Activated naive CD8-positive, alpha-beta T cell treated with anti-CD3 and anti-CD28 coated beads, Interleukin-2, amount 10 ng/mL, durations not matched to agents 7 days and 5 days (primary cell): ENCODE data around the gene ATAD3B. TPM values are rescaled to one million over a fixed set of nuclear protein-coding genes. Genes with fewer than 3 reads are reported as not detected.
"Not testable (repeated sequence)": the region's sequence is repeated elsewhere in the genome, so short reads cannot be mapped to it uniquely, and the experiment has no call there.

Experiments
- ATAC-seq: fragments of 150-1000 bp; cut with Tn5 transposase; one replicate; pipeline ENCODE4 v1.10.0; 2021; ENCODE audit warnings: low read depth, moderate library complexity
- POLR2A ChIA-PET: fragments of 350-600 bp; sonication (Branson Sonifier 250); formaldehyde crosslinking; loops from one replicate; lab custom pipeline; 2021; ENCODE audit warnings: antibody characterized with exemption; lab: Charles Lee
- DNase-seq: peaks from one replicate; pipeline ENCODE4 v3.0.0; 2021
- H3K27ac Mint-ChIP-seq: one replicate; pipeline ENCODE4 v1.8.0; 2022; ENCODE audit warnings: mild to moderate bottlenecking, mixed read lengths
- H3K27me3 Mint-ChIP-seq: one replicate; pipeline ENCODE4 v1.8.0; 2022; ENCODE audit warnings: mild to moderate bottlenecking, moderate library complexity, mixed read lengths
- H3K36me3 Mint-ChIP-seq: one replicate; pipeline ENCODE4 v1.8.0; 2021; ENCODE audit warnings: mild to moderate bottlenecking, mixed read lengths
- H3K4me1 Mint-ChIP-seq: one replicate; pipeline ENCODE4 v1.8.0; 2021; ENCODE audit warnings: mixed read lengths
- H3K4me3 Mint-ChIP-seq: one replicate; pipeline ENCODE4 v1.8.0; 2022; ENCODE audit warnings: mild to moderate bottlenecking, moderate library complexity, mixed read lengths
- H3K9me3 Mint-ChIP-seq: one replicate; pipeline ENCODE4 v1.8.0; 2021; ENCODE audit warnings: mixed read lengths
- total RNA-seq, 2 experiments: library from RNA; stranded (reverse); gene quantifications; one replicate each; pipeline ENCODE4 v1.2.3, GENCODE V29; 2021

The ATAD3B gene
- total RNA-seq, 2 experiments from 2014 or later: 35.2 to 37.9 TPM

DNA sequence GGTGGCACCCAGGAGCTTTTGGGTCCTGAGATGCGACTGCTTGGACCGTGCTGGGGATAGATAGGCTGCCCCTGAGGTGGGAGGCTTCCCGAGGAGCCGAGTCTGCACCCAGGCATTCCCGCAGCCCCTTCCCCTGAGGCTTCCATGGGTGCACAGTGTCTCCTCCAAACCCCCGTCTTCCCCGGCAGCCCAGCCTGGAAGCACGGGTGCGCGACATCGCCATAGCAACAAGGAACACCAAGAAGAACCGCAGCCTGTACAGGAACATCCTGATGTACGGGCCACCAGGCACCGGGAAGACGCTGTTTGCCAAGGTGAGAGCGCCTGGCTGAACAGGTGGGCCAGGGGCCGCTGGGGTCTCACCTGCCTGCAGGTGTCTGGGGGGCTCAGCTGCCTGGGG, 52.1 kb downstream of the ATAD3B start:
- ATAC-seq, POLR2A ChIA-PET, DNase-seq, H3K9me3 Mint-ChIP-seq, H3K27me3 Mint-ChIP-seq, H3K27ac Mint-ChIP-seq, H3K4me1 Mint-ChIP-seq, H3K4me3 Mint-ChIP-seq, H3K36me3 Mint-ChIP-seq: not testable (repeated sequence)

DNA sequence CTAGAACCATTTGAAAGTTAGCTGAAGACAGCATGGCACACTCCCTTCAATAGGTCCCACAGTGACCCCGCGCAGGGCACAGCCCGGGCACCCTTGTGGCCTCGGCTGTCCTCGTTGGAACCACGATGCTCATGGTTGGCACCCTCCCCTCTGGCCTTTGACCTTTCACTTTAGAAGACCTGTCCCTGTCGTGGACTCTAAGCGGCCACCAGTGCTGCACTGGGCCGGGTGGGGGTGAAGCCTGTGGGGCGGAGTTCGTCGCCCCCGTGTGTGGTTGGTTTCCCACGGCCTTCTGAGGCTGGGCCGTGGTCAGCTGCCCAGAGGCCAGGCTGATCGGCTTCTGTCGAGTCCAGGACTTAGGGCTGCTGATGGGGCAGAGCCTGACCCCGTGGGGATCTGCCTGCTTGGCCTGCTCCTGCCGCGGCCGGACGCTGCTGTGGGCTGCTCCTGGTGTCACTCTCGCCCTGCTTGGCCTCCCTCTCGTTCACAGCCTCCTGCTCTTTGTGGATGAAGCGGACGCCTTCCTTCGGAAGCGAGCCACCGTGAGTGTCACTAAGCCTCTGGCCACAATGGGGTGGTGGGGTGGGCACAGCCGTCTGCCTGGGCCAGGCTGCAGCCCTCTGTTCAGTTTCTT, 53.3 kb downstream of the ATAD3B start:
- DNase-seq, H3K27ac Mint-ChIP-seq, H3K4me1 Mint-ChIP-seq, H3K9me3 Mint-ChIP-seq, H3K36me3 Mint-ChIP-seq, ATAC-seq, H3K27me3 Mint-ChIP-seq, H3K4me3 Mint-ChIP-seq, POLR2A ChIA-PET: not testable (repeated sequence)

DNA sequence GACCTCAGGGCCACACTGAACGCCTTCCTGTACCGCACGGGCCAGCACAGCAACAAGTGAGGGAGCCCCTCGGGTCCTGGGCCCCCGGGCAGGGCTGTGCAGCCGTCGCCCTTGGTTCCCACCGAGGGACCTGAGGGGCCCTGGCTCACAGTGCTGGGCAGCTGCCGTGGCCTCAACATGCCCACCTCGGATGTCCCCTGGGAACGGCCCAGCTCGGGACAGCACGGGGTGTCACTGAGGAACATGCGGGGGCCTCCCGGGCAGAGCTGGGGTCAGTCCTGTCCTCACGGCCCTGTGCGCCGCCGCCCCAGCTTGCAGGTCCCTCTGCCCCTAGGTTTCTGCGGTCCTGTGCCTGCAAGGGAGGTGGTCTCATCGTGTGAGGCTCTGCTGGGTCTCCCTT, 54.9 kb downstream of the ATAD3B start:
- ATAC-seq, H3K4me3 Mint-ChIP-seq, H3K4me1 Mint-ChIP-seq, H3K27ac Mint-ChIP-seq, H3K9me3 Mint-ChIP-seq, POLR2A ChIA-PET, DNase-seq, H3K27me3 Mint-ChIP-seq: not testable (repeated sequence)
- H3K36me3 Mint-ChIP-seq: peaks cover 12% of the 10 kb centered on the region

DNA sequence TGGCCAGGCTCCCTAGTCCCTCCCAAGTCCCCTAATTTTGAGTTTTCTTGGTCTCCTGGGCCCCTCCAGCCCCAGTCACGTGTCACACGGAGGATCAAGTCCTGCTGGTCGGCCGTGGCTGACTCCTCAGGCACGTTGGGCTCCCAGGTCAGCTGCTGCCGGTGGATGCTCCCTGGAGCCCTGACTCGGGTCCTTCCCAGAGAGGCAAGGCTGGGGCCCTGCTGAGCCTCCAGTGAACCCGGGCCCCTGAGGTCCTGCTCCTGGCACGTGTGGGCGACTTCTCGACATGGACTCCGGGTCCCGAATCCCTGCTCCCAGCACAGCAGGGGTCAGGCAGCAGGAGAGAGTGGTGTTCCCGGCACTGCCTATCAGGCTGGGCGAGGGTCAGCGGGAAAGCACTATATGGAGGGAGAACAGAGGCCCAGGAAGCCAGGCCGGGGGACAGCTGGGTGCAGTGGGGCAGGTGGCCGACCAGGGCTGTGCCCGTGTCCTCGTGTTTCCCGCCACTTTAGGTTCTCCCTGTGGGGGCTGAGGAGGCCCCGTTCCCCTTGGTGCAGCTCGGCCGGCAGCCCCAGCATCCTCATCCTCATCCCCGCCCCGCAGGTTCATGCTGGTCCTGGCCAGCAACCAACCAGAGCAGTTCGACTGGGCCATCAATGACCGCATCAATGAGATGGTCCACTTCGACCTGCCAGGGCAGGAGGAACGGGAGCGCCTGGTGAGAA, 55.7 kb downstream of the ATAD3B start:
- H3K4me1 Mint-ChIP-seq: no peaks in the 10 kb centered on the region
- peaks cover 16% of the 10 kb centered on the region for H3K36me3 Mint-ChIP-seq
- POLR2A ChIA-PET: no interaction called here
- ATAC-seq (no peak), DNase-seq (no peak)
- peaks cover 4% of the 10 kb centered on the region for H3K9me3 Mint-ChIP-seq
- no peak overlapping the region for H3K27ac Mint-ChIP-seq
- no peaks in the 10 kb centered on the region for H3K27me3 Mint-ChIP-seq
- H3K4me3 Mint-ChIP-seq: no peak overlapping the region

DNA sequence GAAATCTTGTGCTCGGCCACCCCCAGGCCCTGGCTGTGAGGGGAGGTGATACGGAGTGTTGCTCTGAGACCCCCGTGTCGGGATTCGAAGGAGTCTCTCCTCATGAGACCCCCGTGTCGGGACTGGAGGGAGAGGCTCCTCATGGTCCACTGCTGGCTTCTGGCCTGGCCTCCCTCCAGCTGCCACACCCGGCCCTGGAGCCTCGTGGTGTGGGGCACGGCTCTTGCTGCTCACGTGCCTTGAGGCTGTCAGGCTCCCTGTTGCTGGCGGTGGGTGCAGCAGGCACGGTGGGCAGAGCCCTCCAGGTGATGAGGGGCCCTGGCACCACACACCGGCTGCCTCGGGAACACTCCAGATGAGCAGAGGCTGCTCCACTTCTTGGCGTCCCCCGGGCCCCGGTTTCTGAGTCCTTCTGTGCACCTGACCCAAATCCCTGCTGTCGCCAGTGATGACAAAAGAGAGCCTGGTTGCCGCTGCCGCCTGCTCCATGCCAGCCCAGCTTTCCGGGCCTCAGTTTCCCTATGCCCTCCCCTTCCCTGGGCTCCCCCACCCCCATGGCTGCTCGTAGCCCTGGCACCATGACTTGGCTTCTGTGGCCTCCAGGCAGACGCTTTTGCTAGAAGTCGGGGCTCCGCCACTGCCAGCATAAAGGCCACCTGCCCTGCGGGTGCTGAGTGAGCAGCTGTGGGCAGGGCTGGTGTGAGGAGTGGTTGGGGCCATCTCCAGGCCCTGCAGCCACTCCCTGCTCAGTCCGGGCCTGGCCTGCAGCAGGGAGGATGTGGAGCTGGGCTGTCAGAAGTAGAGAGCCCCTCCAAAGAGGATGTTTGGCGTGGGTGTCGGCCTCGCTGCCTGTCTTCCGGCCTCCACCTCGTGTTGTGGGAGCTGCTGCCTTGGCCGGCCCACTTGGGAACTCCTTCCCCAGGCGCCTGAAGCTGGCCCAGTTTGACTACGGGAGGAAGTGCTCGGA, 57.0 kb downstream of the ATAD3B start:
- ATAC-seq (no peak), DNase-seq (no peak)
- Mint-ChIP-seq H3K9me3 (peaks cover 4% of the 10 kb centered on the region), H3K4me3 (no peak overlapping the region), H3K27ac (no peak overlapping the region), H3K36me3 (peaks cover 16% of the 10 kb centered on the region), H3K27me3 (no peaks in the 10 kb centered on the region), H3K4me1 (no peaks in the 10 kb centered on the region)
- POLR2A ChIA-PET: interaction anchor here (1.0 kb wide), 1 partner anchor 14 kb away, joined by 3 read pairs; no protein-coding TSS in a partner anchor

DNA sequence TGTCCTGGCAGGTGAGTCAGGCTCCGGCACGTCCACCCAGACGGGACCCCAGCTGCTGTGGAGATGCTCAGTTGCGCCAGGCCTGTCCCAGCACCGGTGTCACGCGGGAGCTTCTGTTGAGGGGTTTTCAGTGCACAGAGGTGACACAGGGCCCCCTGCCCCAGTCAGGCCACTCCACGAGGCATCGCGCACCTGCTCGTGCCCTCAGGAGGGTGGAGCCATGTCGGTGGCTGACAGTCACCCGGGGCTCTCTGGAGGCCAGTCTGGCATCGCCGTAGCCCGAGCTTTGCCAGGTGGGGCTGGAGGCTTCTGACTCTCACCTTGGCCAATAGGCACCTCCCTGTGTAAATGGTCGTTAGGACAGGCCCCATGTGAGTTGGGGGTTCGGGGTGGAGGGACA, 57.8 kb downstream of the ATAD3B start:
- POLR2A ChIA-PET: interaction anchor here (1.0 kb wide), 1 partner anchor 15 kb away, joined by 3 read pairs; no protein-coding TSS in a partner anchor
- Mint-ChIP-seq H3K4me3 (no peak overlapping the region), H3K27ac (no peak overlapping the region), H3K9me3 (peaks cover 4% of the 10 kb centered on the region), H3K36me3 (peaks cover 16% of the 10 kb centered on the region), H3K27me3 (no peaks in the 10 kb centered on the region), H3K4me1 (no peaks in the 10 kb centered on the region)
- no peak for ATAC-seq
- no peak for DNase-seq

DNA sequence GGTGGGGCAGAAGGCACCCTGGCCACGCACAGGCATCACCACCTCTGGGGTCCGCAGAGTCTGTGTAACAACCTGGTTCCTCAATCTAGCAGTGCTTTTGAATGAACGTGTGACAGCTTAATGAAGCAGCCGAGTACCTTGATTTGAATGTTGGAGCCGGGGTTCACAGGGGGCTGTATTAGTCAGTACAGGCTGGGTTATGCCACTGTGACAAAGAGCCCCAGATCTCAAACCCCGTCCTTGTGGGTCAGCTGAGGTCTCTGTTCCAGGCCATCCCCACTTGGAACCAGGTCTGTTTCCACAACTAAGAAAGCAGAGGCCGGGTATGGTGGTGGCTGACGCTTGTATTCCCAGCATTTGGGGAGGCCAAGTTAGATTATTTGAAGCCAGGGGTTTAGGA, 58.4 kb downstream of the ATAD3B start:
- peaks cover 4% of the 10 kb centered on the region for H3K9me3 Mint-ChIP-seq
- no peaks in the 10 kb centered on the region for H3K27me3 Mint-ChIP-seq
- ATAC-seq: no peak
- no peak for DNase-seq
- POLR2A ChIA-PET: interaction anchor here (1.0 kb wide), 1 partner anchor 15 kb away, joined by 3 read pairs; no protein-coding TSS in a partner anchor
- H3K4me1 Mint-ChIP-seq: no peaks in the 10 kb centered on the region
- peaks cover 16% of the 10 kb centered on the region for H3K36me3 Mint-ChIP-seq
- no peak overlapping the region for H3K27ac Mint-ChIP-seq
- no peak overlapping the region for H3K4me3 Mint-ChIP-seq

DNA sequence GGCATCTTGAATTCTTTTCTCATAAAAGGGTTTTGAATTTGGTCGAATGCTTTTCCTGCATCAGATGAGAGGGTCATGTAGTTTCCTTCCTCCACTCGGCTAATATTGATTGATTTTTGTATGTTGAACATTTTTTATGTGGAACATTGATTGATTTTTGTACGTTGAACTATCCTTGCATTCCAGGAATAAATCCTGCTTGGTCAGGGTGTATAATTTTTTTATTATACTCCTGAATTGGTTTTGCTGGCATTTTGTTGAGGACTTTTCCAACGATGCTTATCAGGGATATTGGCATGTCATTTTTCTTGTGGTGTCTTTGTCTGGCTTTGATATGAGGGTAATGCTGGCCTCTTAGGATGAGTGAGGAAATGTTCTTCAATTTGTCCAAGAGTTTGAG, 60.4 kb downstream of the ATAD3B start:
- H3K9me3 Mint-ChIP-seq: peaks cover 4% of the 10 kb centered on the region
- H3K4me1 Mint-ChIP-seq: no peaks in the 10 kb centered on the region
- DNase-seq: no peak
- H3K27ac Mint-ChIP-seq: no peak overlapping the region
- peaks cover 16% of the 10 kb centered on the region for H3K36me3 Mint-ChIP-seq
- no peak overlapping the region for H3K4me3 Mint-ChIP-seq
- POLR2A ChIA-PET: no interaction called here
- ATAC-seq: no peak
- H3K27me3 Mint-ChIP-seq: no peaks in the 10 kb centered on the region

DNA sequence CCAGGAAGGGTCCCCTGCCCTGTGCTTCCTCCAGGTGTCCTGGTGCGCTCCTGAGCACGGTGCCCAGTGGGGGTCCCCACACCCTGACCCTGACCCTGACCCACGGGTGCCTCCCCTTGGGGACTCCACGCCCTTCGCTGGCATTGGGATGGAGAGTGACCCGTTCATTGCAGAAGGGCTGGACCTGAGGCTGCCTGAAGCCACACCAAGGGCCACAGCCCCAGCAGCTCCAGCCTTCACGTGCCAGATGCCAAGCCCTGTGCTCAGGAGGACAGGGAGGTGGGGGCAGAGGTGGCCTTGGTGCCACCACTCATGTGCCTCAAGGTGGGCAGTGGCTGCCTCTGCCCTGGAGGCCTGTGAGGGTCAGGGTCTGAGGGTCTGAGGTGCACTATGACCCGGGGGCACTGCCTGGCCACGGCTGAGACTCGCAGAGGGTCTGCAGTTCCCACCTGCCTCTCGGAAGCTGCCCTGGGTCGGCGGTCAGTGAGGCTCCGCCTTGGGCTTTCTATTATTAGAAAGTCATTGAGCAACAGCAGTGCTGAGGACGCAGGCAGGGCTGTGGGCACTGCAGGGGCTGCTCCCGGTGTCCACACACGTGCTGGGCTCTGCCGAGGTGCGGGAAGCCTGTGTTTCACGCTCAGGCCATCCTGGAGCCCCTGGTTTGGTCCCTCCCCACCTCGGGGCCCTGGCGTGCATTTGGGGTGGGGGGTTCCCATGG, 61.8 kb downstream of the ATAD3B start:
- DNase-seq, H3K27me3 Mint-ChIP-seq, H3K4me1 Mint-ChIP-seq, H3K9me3 Mint-ChIP-seq, ATAC-seq, POLR2A ChIA-PET, H3K4me3 Mint-ChIP-seq, H3K27ac Mint-ChIP-seq: not testable (repeated sequence)
- H3K36me3 Mint-ChIP-seq: peaks cover 16% of the 10 kb centered on the region

DNA sequence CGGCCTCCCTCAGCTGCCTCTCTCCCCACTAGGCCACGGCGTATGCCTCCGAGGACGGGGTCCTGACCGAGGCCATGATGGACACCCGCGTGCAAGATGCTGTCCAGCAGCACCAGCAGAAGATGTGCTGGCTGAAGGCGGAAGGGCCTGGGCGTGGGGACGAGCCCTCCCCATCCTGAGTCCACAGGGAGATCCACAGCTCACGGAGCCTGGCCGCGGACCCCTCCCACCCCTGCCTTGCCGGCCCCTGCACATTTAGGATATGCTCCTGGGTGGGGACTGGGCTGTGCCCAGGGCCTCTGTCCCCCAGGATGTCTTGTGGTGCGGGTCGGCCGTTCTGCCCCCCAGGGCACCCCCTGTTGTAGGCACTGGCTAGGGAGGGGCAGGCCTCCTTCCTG, 62.3 kb downstream of the ATAD3B start:
- ATAC-seq, POLR2A ChIA-PET, H3K4me1 Mint-ChIP-seq, H3K9me3 Mint-ChIP-seq, H3K27ac Mint-ChIP-seq, H3K27me3 Mint-ChIP-seq, DNase-seq, H3K4me3 Mint-ChIP-seq: not testable (repeated sequence)
- H3K36me3 Mint-ChIP-seq: peaks cover 16% of the 10 kb centered on the region

DNA sequence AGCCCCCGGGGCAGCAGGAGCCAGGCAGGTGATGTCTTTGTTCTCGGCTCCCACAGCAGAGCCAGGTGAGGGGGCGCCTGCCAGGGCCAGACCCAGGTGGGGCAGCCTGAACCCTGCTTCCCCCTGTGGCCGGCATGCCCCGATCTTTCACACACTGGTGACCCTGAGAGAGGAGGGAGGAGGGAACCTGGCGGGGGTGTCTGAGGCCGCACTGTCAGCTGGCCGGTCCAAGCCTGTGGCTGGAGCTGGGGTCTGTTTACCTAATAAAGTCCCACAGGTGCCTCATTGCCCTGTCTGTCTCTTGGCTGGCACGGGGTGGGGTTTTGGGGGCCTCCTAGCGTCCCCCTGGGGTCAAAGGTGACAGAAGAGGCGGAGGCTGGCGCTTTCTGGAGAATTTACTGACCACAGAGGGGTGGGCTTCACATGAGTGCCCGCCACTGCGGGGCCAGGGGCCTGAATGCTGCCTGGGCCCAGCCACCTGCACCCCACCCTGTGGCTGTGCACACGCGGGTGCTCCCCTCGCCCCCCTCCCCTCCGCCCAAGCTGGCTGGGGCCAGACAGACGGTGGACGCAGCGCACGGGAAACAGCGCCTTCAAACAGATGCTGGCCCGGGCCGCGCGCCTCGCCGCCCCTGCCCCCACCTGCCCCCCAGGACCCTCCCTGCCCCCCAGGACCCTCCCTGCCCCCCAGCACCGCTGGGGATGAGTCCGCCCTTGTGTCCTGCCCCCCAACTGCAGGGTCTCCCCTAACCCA, 63.0 kb downstream of the ATAD3B start:
- POLR2A ChIA-PET: no interaction called here
- Mint-ChIP-seq H3K27me3 (no peaks in the 10 kb centered on the region), H3K27ac (no peak overlapping the region), H3K9me3 (peaks cover 4% of the 10 kb centered on the region), H3K4me1 (no peaks in the 10 kb centered on the region), H3K36me3 (peaks cover 16% of the 10 kb centered on the region), H3K4me3 (no peak overlapping the region)
- no peak for DNase-seq
- no peak for ATAC-seq

DNA sequence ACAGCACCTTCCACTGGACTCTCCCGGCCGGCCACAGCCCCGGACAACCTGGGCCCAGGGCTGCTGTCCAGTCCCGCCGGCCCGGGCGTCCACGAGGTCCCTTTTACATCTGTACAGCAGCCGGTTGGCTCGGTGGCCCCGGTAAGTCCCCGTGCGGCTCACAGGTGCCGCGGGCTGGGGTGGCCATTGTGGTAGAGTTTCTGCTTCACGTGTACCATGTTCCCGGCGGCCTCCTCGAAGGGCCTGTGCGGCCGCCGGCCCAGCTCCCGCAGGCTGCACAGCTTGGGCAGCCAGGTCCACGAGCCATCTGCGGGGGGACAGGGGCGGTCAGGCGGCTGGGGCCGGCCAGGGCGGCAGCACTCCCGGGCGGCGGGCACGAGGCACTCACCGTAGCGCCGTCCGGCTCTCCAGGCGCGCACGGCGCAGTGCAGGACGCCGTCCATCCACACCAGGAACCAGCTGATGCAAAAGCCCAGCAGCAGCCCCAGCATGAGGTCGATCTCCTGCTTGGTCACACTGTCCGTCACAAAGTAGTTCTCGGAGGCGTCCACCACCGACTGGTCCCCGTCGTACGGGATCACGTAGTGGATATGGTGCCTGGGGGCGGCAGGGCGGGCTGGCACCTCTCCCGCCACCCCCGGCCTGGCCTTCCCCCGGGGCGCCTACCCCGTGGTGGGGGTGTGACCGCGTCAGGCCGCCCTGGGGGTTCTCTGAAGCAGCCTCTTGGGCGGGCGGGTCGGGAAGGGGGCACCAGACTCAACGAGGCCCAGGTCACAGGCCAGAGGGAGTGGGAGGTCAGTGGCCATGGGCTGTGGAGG, 63.8 kb downstream of the ATAD3B start:
- DNase-seq (no peak), ATAC-seq (no peak)
- Mint-ChIP-seq H3K9me3 (peaks cover 4% of the 10 kb centered on the region), H3K27ac (no peak overlapping the region), H3K4me3 (no peak overlapping the region), H3K36me3 (peaks cover 8% of the 10 kb centered on the region), H3K27me3 (no peaks in the 10 kb centered on the region), H3K4me1 (no peaks in the 10 kb centered on the region)
- POLR2A ChIA-PET: no interaction called here
